ENCODE measurements around the gene R3HDML.

The R3HDML gene

DNA sequence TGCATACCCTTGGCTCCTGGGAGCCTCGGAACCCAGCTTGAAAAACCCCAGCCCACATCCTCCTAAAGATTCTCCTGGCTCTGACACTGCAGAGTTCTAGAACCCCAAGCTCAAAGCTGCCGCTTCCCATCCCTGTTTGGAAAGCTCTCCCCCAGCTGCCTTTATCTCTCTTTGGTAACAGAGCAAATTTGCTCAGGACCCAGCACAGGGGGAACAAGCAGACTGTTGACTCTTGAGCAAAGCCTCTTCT lies 57.5 kb downstream of the R3HDML start:
- Mint-ChIP-seq H3K27ac (no peak overlapping the region), H3K36me3 (ENCODE audit: low read depth) (no peaks in the 10 kb centered on the region)

DNA sequence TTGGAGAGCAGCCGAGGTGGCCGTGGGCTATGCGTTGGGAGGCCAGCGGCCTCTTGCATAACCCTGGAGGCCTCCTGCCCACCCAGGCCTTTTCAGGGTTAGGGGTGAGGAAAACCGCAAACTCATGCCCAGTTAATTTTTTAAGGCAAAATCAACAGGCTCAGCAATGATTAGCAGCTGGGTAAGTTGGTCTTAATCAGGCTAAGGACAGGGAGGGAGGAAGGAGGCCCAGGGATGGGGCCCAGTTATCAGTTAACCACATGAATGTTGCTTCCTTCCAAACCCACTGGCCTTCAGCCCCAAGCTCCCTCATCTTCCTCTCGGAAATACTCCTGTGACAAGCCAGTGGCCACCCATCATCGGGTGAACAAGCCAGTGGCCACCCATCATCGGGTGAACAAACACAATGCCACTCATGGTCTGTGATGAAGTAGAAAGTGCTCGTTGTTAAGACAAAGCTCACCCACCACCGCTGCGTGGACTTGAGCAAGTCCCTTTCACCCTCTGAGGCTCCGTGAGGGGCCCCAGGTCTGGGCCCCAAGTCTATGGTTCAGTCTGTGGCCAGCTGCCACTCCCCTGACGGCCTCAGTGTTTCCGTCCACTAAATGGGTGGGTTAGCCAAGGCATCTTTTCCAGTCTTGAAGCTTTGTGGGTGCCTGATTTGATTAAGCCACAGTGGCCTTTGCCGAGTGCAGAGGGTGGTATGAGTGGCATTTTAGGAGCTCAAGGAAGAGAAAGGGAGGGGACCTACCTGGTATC lies 58.0 kb downstream of the R3HDML start:
- Mint-ChIP-seq H3K36me3 (ENCODE audit: low read depth) (no peaks in the 10 kb centered on the region), H3K4me3 (no peak overlapping the region), H3K9me3 (no peaks in the 10 kb centered on the region), H3K4me1 (ENCODE audit: low read depth) (no peaks in the 10 kb centered on the region), H3K27me3 (ENCODE audit: low read depth) (peaks cover 10% of the 10 kb centered on the region), H3K27ac (no peak overlapping the region)
- DNase-seq (ENCODE audit: low spot score), result no peak

More for the DNA sequence above, 57.5 kb downstream of the R3HDML start:
- no peaks in the 10 kb centered on the region for H3K4me1 Mint-ChIP-seq (ENCODE audit: low read depth)
- H3K27me3 Mint-ChIP-seq (ENCODE audit: low read depth), result peaks cover 12% of the 10 kb centered on the region
- DNase-seq (ENCODE audit: low spot score), result no peak
- H3K4me3 Mint-ChIP-seq, result no peak overlapping the region
- no peaks in the 10 kb centered on the region for H3K9me3 Mint-ChIP-seq

DNA sequence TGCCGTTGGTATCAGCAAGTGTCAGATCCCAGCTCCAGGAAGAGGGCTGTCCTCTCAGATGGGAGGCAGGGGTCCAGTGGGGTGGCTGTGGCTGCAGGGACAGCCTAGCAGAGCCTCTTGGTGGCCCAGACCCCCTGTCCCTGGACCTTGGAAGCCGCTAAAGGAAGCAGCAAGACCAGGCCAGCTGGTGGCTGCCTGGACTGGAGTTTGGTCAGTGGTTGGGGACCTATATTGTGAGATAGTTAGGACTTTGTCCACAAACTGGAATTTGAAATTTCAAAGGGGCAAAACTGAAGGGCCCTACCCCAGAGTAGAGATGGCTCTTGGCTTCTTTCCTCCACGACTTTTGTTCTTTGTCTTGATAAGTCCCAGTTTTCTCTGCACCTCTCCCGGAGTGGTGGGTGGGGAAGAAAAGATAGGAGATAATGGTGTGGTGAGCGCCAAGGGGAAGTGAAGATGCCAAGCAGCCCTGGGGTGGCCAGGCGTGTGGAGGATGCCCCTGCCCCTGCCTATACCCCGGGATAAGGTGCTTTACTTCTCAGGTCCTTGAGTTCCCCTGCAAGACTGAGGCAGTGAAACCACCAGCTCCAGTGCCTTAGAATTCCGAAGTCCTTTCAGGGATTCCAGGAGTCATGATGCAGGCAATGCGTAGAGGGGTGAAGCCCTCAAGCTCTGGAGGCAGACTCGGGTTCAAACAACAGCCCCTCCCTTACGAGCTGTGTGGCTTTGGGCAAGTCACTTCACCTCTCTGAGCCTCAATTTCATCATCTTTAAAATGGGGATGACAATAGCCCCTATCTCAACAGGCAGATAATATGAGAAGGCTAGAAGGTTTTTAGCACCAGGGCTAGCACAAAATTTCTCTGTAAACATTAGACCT lies 58.9 kb downstream of the R3HDML start:
- H3K36me3 Mint-ChIP-seq (ENCODE audit: low read depth), result no peaks in the 10 kb centered on the region
- no peaks in the 10 kb centered on the region for H3K4me1 Mint-ChIP-seq (ENCODE audit: low read depth)
- peaks cover 10% of the 10 kb centered on the region for H3K27me3 Mint-ChIP-seq (ENCODE audit: low read depth)
- H3K9me3 Mint-ChIP-seq, result no peaks in the 10 kb centered on the region
- no peak overlapping the region for H3K27ac Mint-ChIP-seq
- no peak overlapping the region for H3K4me3 Mint-ChIP-seq
- DNase-seq (ENCODE audit: low spot score), result no peak

DNA sequence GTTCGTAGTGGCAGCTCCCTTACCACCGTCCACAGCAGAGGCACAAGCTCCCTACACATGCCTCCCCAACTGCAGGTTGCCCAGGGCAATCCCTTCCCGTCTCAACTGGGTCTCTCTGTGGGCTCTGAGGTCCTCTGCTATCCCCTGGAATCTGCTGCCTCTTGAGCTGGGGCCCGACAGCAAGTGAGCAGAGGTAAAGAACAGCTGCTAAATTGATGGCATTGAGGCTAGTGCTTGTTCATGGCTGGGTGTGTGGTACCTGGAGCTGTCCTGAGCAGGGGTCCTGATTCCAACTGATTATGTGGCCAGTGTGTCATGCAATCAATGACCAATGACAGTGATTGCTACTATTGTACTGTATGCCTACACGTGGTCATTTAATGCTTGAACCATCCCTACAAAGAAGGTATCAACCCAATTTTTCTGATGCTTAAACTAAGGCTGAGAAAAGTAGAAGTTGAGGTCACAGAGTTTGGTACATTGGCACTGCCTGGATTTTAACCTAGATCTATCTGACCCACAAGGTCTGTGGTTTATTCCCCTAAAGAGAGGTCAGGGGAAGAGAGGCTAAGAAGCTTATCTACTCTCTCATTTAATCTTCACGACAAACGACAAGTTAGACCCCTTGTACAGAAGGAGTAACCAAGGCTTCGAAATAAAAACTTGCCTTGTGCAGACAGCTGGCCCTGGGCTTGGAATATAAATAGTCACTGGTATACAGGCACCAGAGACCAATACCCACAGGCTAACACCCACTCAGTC lies 59.7 kb downstream of the R3HDML start:
- Mint-ChIP-seq H3K36me3 (ENCODE audit: low read depth) (no peaks in the 10 kb centered on the region), H3K4me3 (no peak overlapping the region), H3K27me3 (ENCODE audit: low read depth) (peaks cover 10% of the 10 kb centered on the region), H3K27ac (no peak overlapping the region), H3K9me3 (no peaks in the 10 kb centered on the region), H3K4me1 (ENCODE audit: low read depth) (no peaks in the 10 kb centered on the region)
- DNase-seq (ENCODE audit: low spot score), result no peak

DNA sequence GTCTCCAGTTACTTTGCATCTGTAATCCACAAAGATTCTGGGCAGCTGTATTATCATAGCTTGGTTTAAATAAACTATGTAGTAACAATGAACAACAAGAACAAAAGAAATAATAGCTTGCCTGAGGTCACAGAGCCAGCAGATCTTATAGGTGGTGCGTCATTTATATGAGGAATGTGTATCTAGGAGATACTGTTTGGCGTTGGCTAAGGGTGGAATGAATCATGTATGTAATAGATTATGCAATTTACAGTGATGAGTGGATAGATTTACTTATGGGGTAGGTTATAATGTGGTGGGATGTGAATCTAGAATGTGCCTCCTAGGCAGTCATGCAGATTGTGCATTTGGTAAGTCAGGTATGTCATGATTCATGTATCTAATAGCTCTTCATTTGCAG lies 61.5 kb downstream of the R3HDML start:
- Mint-ChIP-seq H3K27me3 (ENCODE audit: low read depth) (peaks cover 10% of the 10 kb centered on the region), H3K4me1 (ENCODE audit: low read depth) (no peaks in the 10 kb centered on the region), H3K27ac (no peak overlapping the region), H3K36me3 (ENCODE audit: low read depth) (no peaks in the 10 kb centered on the region), H3K4me3 (no peak overlapping the region), H3K9me3 (no peaks in the 10 kb centered on the region)
- DNase-seq (ENCODE audit: low spot score), result no peak

DNA sequence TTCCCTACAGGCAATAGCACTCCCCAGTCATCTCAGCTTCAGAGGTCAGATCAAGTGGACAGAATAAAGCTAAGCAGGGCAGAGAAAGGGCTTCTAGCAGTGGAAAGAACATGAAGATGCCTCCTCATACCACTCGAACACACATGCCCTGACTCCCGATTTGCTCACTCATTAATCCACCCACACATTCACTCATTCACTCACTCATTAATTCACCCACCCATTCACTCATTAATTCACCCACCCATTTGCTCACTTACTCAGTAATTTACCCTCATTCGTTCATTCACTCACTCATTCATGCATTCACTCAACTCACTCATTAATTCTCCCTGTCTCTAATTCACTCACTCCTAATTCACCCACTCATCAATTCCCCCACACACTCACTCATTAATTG lies 62.6 kb downstream of the R3HDML start:
- H3K36me3 Mint-ChIP-seq (ENCODE audit: low read depth), result no peaks in the 10 kb centered on the region
- no peak for DNase-seq (ENCODE audit: low spot score)
- H3K9me3 Mint-ChIP-seq, result peaks cover 3% of the 10 kb centered on the region
- H3K27me3 Mint-ChIP-seq (ENCODE audit: low read depth), result peaks cover 10% of the 10 kb centered on the region
- no peak overlapping the region for H3K4me3 Mint-ChIP-seq
- H3K4me1 Mint-ChIP-seq (ENCODE audit: low read depth), result no peaks in the 10 kb centered on the region
- H3K27ac Mint-ChIP-seq, result no peak overlapping the region

DNA sequence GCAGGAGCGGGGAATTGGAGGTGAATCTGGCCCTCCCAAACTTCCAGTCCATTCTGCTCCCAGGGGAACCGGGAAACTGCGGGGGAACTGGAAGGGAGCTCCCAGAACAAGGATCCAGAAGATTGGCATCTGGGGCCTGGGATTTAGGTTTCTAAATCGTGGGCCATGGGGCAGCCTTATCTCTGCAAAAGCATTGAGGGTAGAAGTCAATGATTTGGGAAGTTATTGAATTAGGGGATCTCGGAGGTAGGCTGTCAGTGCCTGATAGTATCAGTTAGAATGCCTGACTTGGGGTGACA lies 63.8 kb downstream of the R3HDML start:
- H3K27me3 Mint-ChIP-seq (ENCODE audit: low read depth), result peaks cover 10% of the 10 kb centered on the region
- H3K9me3 Mint-ChIP-seq, result peaks cover 5% of the 10 kb centered on the region
- no peaks in the 10 kb centered on the region for H3K4me1 Mint-ChIP-seq (ENCODE audit: low read depth)
- H3K27ac Mint-ChIP-seq, result no peak overlapping the region
- DNase-seq (ENCODE audit: low spot score), result no peak
- no peak overlapping the region for H3K4me3 Mint-ChIP-seq
- no peaks in the 10 kb centered on the region for H3K36me3 Mint-ChIP-seq (ENCODE audit: low read depth)

Data from T-helper 2 cell treated with Interferon-gamma antibody and Interleukin-4, amounts not matched to agents 5 μg/mL and 100 μg/mL, for 36 hours (primary cell).